Measurements from ENCODE around the gene FZR1. TPM values are rescaled to one million over a fixed set of nuclear protein-coding genes. Genes with fewer than 3 reads are reported as not detected.

FZR1 gene
- total and polyA plus RNA-seq, 2 experiments from 2014 or later: 16.1 to 39.2 TPM

GRCh38 chr19:3554254-3555083, 48.4 kb downstream of the FZR1 start:
- H3K79me2 ChIP-seq (replicated peaks; ENCODE audit: insufficient read depth): peaks cover 18% of the 10 kb centered on the region
- H3K9me3 Mint-ChIP-seq: no peaks in the 10 kb centered on the region
- no peaks in the 10 kb centered on the region for H3K9me2 ChIP-seq (ENCODE audit: insufficient read depth)
- TF ChIP-seq EZH2phosphoT487 (IDR thresholded peaks at IDR 0.05; ENCODE audit: unreplicated experiment): no peak
- peaks cover 10% of the 10 kb centered on the region; the same call in 1 of the 2 replicates for H3K27me3 ChIP-seq (ENCODE audit: insufficient read depth)
- H3K4me1 ChIP-seq (ENCODE audit: insufficient read depth): no peaks in the 10 kb centered on the region; the same call in 1 of the 2 replicates
- H3K4me3 Mint-ChIP-seq: no peak overlapping the region
- no peaks in the 10 kb centered on the region for H3K36me3 ChIP-seq (ENCODE audit: insufficient read depth)
- H3F3A ChIP-seq (replicated peaks; ENCODE audit: low read depth): no peaks in the 10 kb centered on the region
- peaks cover 20% of the 10 kb centered on the region for H3K27me3 Mint-ChIP-seq (ENCODE audit: insufficient read depth, low read depth, poor library complexity)
- no peak overlapping the region for H2AFZ ChIP-seq
- no peak overlapping the region for H3K4me2 ChIP-seq
- DNase-seq (ENCODE audit: low spot score) (no peak), ATAC-seq (no peak)
- no peak overlapping the region for H3K27ac Mint-ChIP-seq
- no peak overlapping the region for H3K4me3 ChIP-seq
- no peaks in the 10 kb centered on the region; the same call in 2 of the 3 replicates for H3K36me3 Mint-ChIP-seq (ENCODE audit: low read depth)
- H3K27ac ChIP-seq (ENCODE audit: low read depth): no peak overlapping the region
- H3K4me1 Mint-ChIP-seq: peaks cover 7% of the 10 kb centered on the region
- H4K20me1 ChIP-seq (replicated peaks; ENCODE audit: insufficient read depth): peaks cover 9% of the 10 kb centered on the region; the same call in 1 of the 2 replicates

- H3K9me3 Mint-ChIP-seq: no peaks in the 10 kb centered on the region
- Histone ChIP-seq H4K20me1 (replicated peaks; ENCODE audit: insufficient read depth) (peaks cover 6% of the 10 kb centered on the region; the same call in 1 of the 2 replicates), H3K27me3 (ENCODE audit: insufficient read depth) (peaks cover 10% of the 10 kb centered on the region; the same call in 1 of the 2 replicates), H3K4me1 (ENCODE audit: insufficient read depth) (no peaks in the 10 kb centered on the region; the same call in 1 of the 2 replicates), H3K4me3 (peak overlapping the region; percentile 85; the same call in 1 of the 2 replicates), H3K9me2 (ENCODE audit: insufficient read depth) (no peaks in the 10 kb centered on the region), H3K27ac (ENCODE audit: low read depth) (no peak overlapping the region), H3F3A (replicated peaks; ENCODE audit: low read depth) (no peaks in the 10 kb centered on the region), H3K36me3 (ENCODE audit: insufficient read depth) (no peaks in the 10 kb centered on the region), H3K4me2 (peak overlapping the region; percentile 86; the same call in 1 of the 2 replicates), H3K79me2 (replicated peaks; ENCODE audit: insufficient read depth) (peaks cover 18% of the 10 kb centered on the region), H2AFZ (no peak overlapping the region)
- no peak for DNase-seq (ENCODE audit: low spot score)
- H3K4me1 Mint-ChIP-seq: peaks cover 7% of the 10 kb centered on the region
- H3K36me3 Mint-ChIP-seq (ENCODE audit: low read depth): no peaks in the 10 kb centered on the region; the same call in 2 of the 3 replicates
- no peak overlapping the region for H3K27ac Mint-ChIP-seq
- H3K27me3 Mint-ChIP-seq (ENCODE audit: insufficient read depth, low read depth, poor library complexity): peaks cover 18% of the 10 kb centered on the region
- peak overlapping the region; percentile 85 for H3K4me3 Mint-ChIP-seq
- no peak for ATAC-seq
- TF ChIP-seq ZNF462 (CRISPR knock-in tag; IDR thresholded peaks at IDR 0.05): no peak
- no peak for TF ChIP-seq ETS1 (IDR thresholded peaks at IDR 0.05)
- no peak for TF ChIP-seq ZNF331 (CRISPR knock-in tag; IDR thresholded peaks at IDR 0.05; ENCODE audit: low read depth)
- TF ChIP-seq POLR2AphosphoS5 (IDR thresholded peaks at IDR 0.05; ENCODE audit: low read depth): no peak
- no peak for TF ChIP-seq EZH2phosphoT487 (IDR thresholded peaks at IDR 0.05; ENCODE audit: unreplicated experiment)
- no peak for TF ChIP-seq CREB1 (CRISPR knock-in tag; IDR thresholded peaks at IDR 0.05; ENCODE audit: low read depth)
- no peak for TF ChIP-seq ZNF114 (CRISPR knock-in tag; IDR thresholded peaks at IDR 0.05)
Measured at GRCh38 chr19:3555653-3556422, 49.7 kb downstream of the FZR1 start.
